Stimulated activated CD4-positive, alpha-beta T cell treated with anti-CD3 and anti-CD28 coated beads, Interleukin-1b, Interleukin-23, amount 100 ng/mL, for 1 hour (primary cell): ENCODE measurements around the gene VILL.
"Not testable (repeated sequence)": the region's sequence is repeated elsewhere in the genome, so short reads cannot be mapped to it uniquely, and the experiment has no call there.

Experiments used
- DNase-seq, 2 donors: peaks; one replicate each; pipeline ENCODE4 v3.0.0-alpha.2; 2020; ENCODE audit warnings: low read depth in 2 of 2

Gene VILL

GRCh38 chr3:38017445-38018295 lies 27.1 kb downstream of the VILL start:
- DNase-seq = no peak

GRCh38 chr3:38018296-38019266 lies 28.0 kb downstream of the VILL start:
- DNase-seq = no peak

GRCh38 chr3:38019658-38020341 lies 29.2 kb downstream of the VILL start:
- no peak for DNase-seq

GRCh38 chr3:38020342-38020726 lies 29.7 kb downstream of the VILL start:
- no peak for DNase-seq

- no peak for DNase-seq
Observed at GRCh38 chr3:38021196-38021595, 30.6 kb downstream of the VILL start.

GRCh38 chr3:38022301-38022700 lies 31.7 kb downstream of the VILL start:
- no peak for DNase-seq

GRCh38 chr3:38022896-38023709 lies 32.5 kb downstream of the VILL start:
- DNase-seq = no peak

GRCh38 chr3:38026856-38027255 lies 36.3 kb downstream of the VILL start:
- no peak for DNase-seq

GRCh38 chr3:38027466-38028465 lies 37.2 kb downstream of the VILL start:
- DNase-seq = no peak

GRCh38 chr3:38028621-38029361 lies 38.2 kb downstream of the VILL start:
- no peak for DNase-seq

GRCh38 chr3:38029400-38030125 lies 39.0 kb downstream of the VILL start, which contains the start of gene PLCD1:
Gene PLCD1 (minus strand): TSS chr3:38029642. CDS start chr3:38029539, 103 bp downstream.
- DNase-seq = no peak

- no peak for DNase-seq
Observed at GRCh38 chr3:38030126-38031021, 39.8 kb downstream of the VILL start.

- no peak for DNase-seq
Observed at GRCh38 chr3:38031022-38031994, 40.7 kb downstream of the VILL start.

GRCh38 chr3:38032328-38032865 lies 41.8 kb downstream of the VILL start:
- DNase-seq = no peak

GRCh38 chr3:38033586-38033985 lies 43.0 kb downstream of the VILL start:
- DNase-seq = not testable (repeated sequence)

- not testable (repeated sequence) for DNase-seq
Observed at GRCh38 chr3:38034335-38034734, 43.7 kb downstream of the VILL start.
